Left lung (tissue), 10 donors: ENCODE measurements around the gene CEACAM16. TPM values are rescaled to one million over a fixed set of nuclear protein-coding genes. Genes with fewer than 3 reads are reported as not detected.

Source experiments
- ATAC-seq: fragments of 200-7000 bp; cut with Tn5 transposase; one replicate; pipeline ENCODE4 v1.9.1; 2020; ENCODE audit warnings: moderate library complexity
- DNase-seq, 4 donors: peaks; one replicate each; pipeline ENCODE4 v3.0.0-alpha.2; 2013 to 2020
- H3K27ac ChIP-seq, 2 donors: fragments of 200-600 bp; sonication (generic) in 1 of 2; one replicate each; pipeline versions ENCODE4 v1.5.0 to v1.8.0; 2020 to 2021
- H3K27me3 ChIP-seq, 2 donors: fragments of 200-600 bp; sonication (generic) in 1 of 2; one replicate each; pipeline versions ENCODE4 v1.5.0 to v1.8.0; 2020 to 2021
- H3K36me3 ChIP-seq, 2 donors: fragments of 200-600 bp; sonication (generic) in 1 of 2; one replicate each; pipeline versions ENCODE4 v1.5.0 to v1.8.0; 2020 to 2021
- H3K4me1 ChIP-seq, 2 donors: fragments of 200-600 bp; one replicate each; pipeline ENCODE4 v1.8.0; 2021
- H3K4me3 ChIP-seq, 2 donors: fragments of 200-600 bp; sonication (generic) in 1 of 2; one replicate each; pipeline versions ENCODE4 v1.5.0 to v1.8.0; 2020 to 2021; ENCODE audit warnings: mild to moderate bottlenecking in 1 of 2
- H3K9me3 ChIP-seq, 2 donors: fragments of 200-600 bp; sonication (generic) in 1 of 2; one replicate each; pipeline versions ENCODE4 v1.5.0 to v1.8.0; 2020 to 2021
- CTCF ChIP-seq, 2 donors: fragments of 200-600 bp; sonication (generic) in 1 of 2; IDR thresholded peaks; one replicate each; pipeline versions ENCODE4 v1.5.0 to v1.8.0; 2021; ENCODE audit warnings: antibody characterized with exemption in 2 of 2
- intact Hi-C, 2 donors: fragments of 100-400 bp; cut with DNase I; formaldehyde crosslinking; loops; one replicate each; pipeline versions ENCODE4 v1.11.2 to v1.14.2; 2022
- polyA plus RNA-seq, 6 donors: library from polyadenylated mRNA; unstranded; fragments of 120-200 nt; gene quantifications; one replicate each; pipeline ENCODE4 v1.2.1, GENCODE V29; 2013; ENCODE audit not compliant: insufficient read length in 6 of 6
- total RNA-seq, 2 donors: library from RNA; stranded (reverse); fragmentation: NEBNext Ultra II Directional; extraction: Animal tissue kit (Norgen Biotek cat#: 25700); gene quantifications; one replicate each; pipeline ENCODE4 v1.2.1, GENCODE V29; 2021
- donor health status: DM: no; HTN: yes; CAD: no.
- donor health status: DM: no; HTN: no; CAD: no.

Gene CEACAM16
- total and polyA plus RNA-seq, 8 donors: 0.20 TPM; not detected in 7

DNA sequence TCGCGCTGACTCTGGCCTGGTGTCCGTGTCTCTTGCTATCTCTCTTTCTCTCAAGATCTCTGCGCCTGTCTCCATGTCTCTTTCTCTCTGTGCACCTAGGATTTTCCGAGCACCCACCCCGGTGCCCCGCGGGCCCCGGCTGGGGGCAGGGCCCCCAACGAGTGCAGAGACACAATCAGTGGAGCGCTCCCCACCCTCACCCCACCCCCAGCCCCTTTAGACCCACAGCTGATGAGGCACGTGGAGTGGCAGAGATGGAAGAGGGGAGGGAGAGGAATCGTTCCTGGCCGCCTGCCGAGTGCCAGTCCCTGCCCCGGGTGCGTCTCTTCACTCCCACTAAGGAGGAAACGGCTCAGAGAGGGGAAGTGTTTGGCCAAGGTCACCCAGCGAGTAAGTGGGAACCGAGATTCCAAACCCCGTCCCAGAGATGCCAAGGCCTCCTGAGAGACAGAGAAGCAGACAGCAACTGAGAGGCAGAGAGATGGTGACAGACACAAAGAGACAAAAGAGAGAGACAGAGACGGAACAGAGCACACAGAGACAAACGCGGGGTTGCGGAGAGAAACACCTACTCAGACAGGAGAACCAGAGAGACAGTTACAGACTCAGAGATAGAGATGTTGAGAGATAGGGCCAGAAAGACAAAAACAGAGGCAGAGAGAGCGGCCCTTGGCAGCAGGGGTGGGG lies 48.9 kb downstream of the CEACAM16 start:
- no peaks in the 10 kb centered on the region for H3K9me3 ChIP-seq
- DNase-seq (peak; percentile 51 to 90 (median 72)), ATAC-seq (peak; percentile 29)
- peaks cover 0 to 33% of the 10 kb centered on the region in 2 donors for H3K36me3 ChIP-seq
- TF ChIP-seq CTCF (IDR thresholded peaks at IDR 0.05): no peak
- peak overlapping the region; percentile 60 to 83 for H3K4me3 ChIP-seq
- intact Hi-C loops: no loop called here
- peaks cover 50 to 80% of the 10 kb centered on the region in 2 donors for H3K4me1 ChIP-seq
- H3K27ac ChIP-seq: peak overlapping the region; percentile 93 to 97
- H3K27me3 ChIP-seq: no peaks in the 10 kb centered on the region

DNA sequence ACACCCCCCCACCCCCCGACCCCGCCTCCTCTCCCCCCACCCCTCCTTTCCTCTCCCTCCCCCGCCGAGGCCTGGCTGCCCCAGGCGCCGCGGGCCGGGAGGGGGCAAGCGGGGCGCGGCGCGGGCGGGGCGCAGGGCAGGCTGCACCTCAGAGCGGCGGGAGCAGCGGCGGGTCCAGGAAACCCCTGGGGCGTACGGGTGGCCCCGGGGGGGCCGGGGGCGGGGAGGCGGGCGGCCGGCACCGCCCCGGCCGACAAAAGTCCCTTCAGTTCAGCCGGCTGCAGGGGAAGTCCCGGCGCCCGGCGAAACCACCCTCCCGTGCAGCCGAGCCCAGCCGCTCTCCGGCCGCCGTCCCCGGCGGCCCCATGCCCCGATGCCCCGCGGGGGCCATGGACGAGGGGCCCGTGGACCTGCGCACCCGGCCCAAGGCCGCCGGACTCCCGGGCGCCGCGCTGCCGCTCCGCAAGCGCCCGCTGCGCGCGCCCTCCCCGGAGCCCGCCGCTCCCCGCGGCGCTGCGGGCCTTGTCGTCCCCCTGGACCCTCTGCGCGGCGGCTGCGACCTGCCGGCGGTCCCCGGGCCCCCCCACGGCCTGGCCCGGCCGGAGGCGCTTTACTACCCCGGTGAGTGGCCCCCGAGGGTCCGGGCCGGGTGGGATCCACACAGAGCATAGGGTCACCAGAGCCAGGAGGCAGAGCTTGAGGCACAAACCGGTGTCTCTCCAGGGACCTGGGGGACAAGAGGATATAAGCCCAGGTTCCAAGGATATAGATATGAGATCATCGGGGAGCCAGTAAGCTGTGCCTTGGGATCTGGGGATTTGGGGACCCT lies 49.7 kb downstream of the CEACAM16 start, which contains the start of gene BCL3:
Gene BCL3 (plus strand): TSS at position 283 of the 829 bp plus-strand sequence. CDS start 83 bp downstream, at position 366.
- no peaks in the 10 kb centered on the region for H3K27me3 ChIP-seq
- peaks cover 0 to 36% of the 10 kb centered on the region in 2 donors for H3K36me3 ChIP-seq
- no peaks in the 10 kb centered on the region for H3K9me3 ChIP-seq
- intact Hi-C loops: no loop called here
- no peak for TF ChIP-seq CTCF (IDR thresholded peaks at IDR 0.05)
- DNase-seq (peak in 2 of 4 donors; percentile 85 to 96), ATAC-seq (peak; percentile 51)
- peaks cover 45 to 78% of the 10 kb centered on the region in 2 donors for H3K4me1 ChIP-seq
- H3K4me3 ChIP-seq: peak within 1 kb of the TSS; percentile 60 to 83
- H3K27ac ChIP-seq: peak within 1 kb of the TSS; percentile 93 to 97

GRCh38 chr19:44749292-44749691 lies 50.3 kb downstream of the CEACAM16 start:
- TF ChIP-seq CTCF (IDR thresholded peaks at IDR 0.05): no peak
- peak overlapping the region; percentile 60 to 83 for H3K4me3 ChIP-seq
- DNase-seq (no peak), ATAC-seq (no peak)
- intact Hi-C loops: no loop called here
- H3K9me3 ChIP-seq: no peaks in the 10 kb centered on the region
- H3K4me1 ChIP-seq: peaks cover 47 to 71% of the 10 kb centered on the region in 2 donors
- H3K27me3 ChIP-seq: no peaks in the 10 kb centered on the region
- peaks cover 0 to 36% of the 10 kb centered on the region in 2 donors for H3K36me3 ChIP-seq
- peak overlapping the region; percentile 93 to 97 for H3K27ac ChIP-seq

DNA sequence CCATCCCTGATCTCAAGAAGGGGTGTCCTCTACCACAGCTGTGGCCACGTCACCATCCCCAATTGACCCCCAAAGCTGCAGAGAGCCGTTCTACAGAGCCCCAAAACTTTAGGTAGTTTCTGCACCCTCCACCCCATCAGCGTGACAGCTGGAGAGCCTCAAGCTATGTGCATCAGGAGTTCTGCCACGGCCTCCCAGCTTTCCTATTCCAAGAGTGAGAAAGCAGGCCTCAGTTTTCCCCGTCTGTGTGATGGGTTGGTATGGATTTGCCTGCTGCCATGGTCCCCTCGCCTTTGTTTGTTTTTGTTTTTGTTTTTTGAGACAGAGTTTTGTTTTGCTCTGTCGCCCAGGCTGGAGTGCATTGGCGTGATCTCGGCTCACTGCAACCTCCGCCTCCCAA lies 51.0 kb downstream of the CEACAM16 start:
- ATAC-seq (no peak), DNase-seq (no peak)
- intact Hi-C loops: no loop called here
- H3K9me3 ChIP-seq: no peaks in the 10 kb centered on the region
- H3K36me3 ChIP-seq: peaks cover 0 to 37% of the 10 kb centered on the region in 2 donors
- no peak for TF ChIP-seq CTCF (IDR thresholded peaks at IDR 0.05)
- peak overlapping the region; percentile 60 to 83 for H3K4me3 ChIP-seq
- H3K27ac ChIP-seq: peak overlapping the region; percentile 93 to 97
- peaks cover 49 to 70% of the 10 kb centered on the region in 2 donors for H3K4me1 ChIP-seq
- no peaks in the 10 kb centered on the region for H3K27me3 ChIP-seq
